ENCODE measurements around the gene AJM1.

- TF ChIP-seq CTCF (IDR thresholded peaks at IDR 0.05), result no peak
- no peak for TF ChIP-seq POLR2A (IDR thresholded peaks at IDR 0.05)
These were observed 20.8 kb downstream of the AJM1 start for GRCh38 chr9:136862849-136863622.

All from thyroid gland (tissue), 4 donors.